GM19397 (cell line): Measurements from ENCODE around the gene SLC25A31.

Experiments
- ATAC-seq: cut with Tn5 transposase; IDR thresholded peaks from one replicate; pipeline ENCODE4 v1.9.1; 2021; ENCODE audit warnings: mild to moderate bottlenecking, moderate library complexity; ENCODE audit not compliant: unreplicated experiment

Gene SLC25A31

DNA sequence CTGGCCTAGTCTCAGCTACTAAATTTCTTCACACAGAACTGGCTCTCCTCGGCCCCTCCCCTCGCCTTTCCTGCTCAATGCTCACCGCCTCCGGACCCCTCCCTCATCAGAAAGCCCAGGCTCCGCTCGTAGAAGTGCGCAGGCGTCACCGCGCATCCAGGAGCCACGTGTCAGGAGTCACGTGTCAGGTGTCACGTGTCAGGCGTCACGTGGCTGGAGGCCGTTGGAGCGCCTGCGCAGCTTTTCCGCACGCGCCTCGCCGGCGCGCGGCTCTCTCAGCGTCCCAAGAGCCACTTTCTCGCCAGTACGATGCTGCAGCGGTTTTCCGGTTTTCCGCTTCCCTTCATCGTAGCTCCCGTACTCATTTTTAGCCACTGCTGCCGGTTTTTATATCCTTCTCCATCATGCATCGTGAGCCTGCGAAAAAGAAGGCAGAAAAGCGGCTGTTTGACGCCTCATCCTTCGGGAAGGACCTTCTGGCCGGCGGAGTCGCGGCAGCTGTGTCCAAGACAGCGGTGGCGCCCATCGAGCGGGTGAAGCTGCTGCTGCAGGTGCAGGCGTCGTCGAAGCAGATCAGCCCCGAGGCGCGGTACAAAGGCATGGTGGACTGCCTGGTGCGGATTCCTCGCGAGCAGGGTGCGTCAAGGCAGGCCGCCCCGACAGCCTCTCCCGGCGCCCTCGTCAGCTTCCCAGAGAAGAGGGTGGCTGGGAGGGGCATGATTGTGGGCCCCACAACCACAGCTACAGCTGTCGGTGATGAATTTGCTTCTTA is at the start of gene SLC25A31:
Gene SLC25A31 (plus strand): TSS at position 259 of the 772 bp plus-strand sequence. CDS start 146 bp downstream, at position 405.
- no peak for ATAC-seq

- no peak for ATAC-seq
Observed at GRCh38 chr4:127685292-127685691, 44.9 kb upstream of the SLC25A31 start.

GRCh38 chr4:127686658-127687057 is 43.5 kb upstream of the SLC25A31 start:
- no peak for ATAC-seq

DNA sequence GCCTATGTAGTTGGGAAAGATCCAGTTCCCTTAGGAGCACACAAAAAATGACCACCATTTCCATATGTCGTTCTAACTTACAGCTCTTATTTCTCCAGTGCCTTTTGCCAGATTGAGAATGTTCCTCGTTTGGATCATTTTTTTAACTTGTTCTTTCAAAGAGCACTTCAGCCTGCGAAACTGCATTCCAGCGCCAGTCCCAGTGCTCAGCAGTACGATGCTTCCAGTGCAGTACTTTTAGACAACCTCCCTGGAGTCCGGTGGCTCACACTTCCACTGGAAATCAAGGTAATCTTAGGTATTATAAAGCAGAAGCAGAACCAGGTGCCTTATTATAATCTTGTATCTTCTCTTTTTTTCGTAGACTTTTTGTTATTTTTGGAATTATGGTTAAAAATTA is 42.6 kb upstream of the SLC25A31 start:
- no peak for ATAC-seq

DNA sequence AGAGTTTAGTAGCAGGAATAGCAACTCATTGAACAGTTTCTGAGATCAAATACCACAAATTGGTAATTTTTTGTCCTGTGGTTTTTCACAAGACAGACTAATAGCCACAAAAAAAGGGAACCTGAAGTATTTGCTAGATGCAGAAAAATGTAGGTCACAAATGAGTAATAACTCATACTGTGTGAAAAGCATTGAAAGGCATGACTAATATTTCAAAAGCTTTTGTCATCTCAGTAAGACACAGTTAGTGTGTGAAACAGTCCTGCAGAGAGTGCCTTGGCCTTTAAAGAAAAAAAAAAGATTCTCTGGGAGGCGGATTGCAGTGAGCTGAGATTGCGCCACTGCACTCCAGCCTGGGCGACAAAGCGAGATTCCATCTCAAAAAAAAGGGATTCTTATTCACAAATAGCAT is 31.4 kb upstream of the SLC25A31 start:
- ATAC-seq: peak; percentile 99

DNA sequence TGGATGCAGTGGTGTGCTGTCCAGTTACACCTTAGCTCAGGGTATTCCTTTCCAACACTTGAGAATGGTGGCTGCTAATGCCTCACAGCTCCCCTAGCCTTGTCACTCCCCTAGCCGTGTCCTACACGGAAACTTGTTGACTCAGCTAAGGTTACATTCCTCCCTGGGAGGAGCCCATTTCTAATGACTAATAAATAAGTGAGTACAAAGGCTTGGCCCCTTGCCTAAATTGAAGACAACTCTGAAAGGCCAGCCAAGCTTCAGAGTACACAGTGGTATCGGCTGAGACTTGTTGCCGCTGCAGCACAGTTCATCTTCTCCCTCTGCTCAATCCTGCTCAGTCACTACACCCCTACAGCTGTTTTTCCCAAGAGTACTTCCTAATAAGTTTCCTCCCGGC is 21.2 kb upstream of the SLC25A31 start:
- ATAC-seq: no peak

- ATAC-seq: no peak
Observed at GRCh38 chr4:127709456-127709855, 20.7 kb upstream of the SLC25A31 start.

GRCh38 chr4:127731406-127731805 is 1.2 kb downstream of the SLC25A31 start:
- ATAC-seq: no peak

DNA sequence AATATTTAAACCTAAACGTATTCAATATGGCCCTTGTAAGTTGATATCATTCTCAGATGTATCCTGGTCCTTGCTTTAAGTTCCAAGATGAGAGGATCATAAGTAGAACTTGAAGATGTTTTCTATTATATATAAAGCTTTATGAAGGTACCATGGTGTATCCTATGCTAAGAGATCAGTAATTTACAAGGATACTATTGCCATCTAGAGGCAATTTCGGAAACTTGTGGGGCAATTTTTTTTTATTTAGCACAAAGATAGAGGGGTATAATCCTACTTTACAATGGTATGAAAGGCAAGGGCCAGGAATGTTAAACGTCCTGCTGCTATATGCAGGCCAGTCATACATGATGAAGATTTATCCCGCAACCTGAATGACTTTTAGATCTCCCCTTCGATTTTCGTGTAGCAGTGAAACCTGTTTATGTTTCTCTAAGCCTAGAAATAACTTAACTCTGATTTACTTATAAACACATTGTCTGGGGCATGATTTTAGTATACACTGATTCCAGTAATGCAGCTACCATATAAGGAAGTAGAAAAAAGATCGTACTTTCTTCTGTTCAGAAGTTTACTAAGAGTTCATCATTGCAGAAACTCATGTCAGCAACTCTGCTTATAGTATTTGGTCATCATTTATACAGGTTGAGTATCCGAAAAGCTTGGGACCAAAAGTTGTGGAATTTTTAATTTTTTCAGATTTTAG is 2.6 kb downstream of the SLC25A31 start:
- peak; percentile 80 for ATAC-seq

DNA sequence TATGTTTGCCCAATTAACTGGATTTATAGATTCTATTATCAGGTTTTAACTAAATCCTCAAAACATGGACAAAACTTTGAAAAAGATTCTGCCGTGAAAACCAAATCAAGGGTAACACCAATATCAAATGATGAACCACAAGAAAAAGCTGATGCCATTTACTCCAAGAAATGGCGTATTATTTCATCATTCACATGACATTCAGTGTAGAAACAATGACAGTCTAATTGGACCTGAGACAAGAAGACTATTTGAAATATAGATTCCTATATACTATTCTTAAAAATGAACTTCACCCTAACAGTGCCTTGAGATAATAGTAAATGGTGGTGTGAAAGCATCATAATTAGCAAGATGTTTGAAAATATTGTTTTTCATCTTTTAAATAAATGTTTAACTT is 4.8 kb downstream of the SLC25A31 start:
- no peak for ATAC-seq

DNA sequence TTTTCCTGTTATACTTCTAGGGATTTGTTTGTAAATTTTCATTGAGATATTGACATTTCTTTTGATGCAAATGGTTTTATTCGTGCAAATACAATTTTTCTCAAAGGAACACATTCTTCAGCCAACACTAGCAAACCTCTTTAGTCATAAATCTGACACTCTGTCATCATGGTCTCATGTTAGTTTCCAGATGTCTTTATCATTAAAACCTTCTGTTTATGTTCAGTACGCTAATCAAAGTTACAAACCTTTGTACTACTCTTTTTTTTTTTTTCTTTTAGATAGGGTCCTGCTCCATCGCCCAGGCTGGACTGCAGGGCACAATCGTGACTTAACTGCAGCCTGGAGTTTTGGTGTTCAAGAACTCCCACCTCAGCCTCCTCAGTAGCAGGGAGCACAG is 7.1 kb downstream of the SLC25A31 start:
- ATAC-seq: no peak

DNA sequence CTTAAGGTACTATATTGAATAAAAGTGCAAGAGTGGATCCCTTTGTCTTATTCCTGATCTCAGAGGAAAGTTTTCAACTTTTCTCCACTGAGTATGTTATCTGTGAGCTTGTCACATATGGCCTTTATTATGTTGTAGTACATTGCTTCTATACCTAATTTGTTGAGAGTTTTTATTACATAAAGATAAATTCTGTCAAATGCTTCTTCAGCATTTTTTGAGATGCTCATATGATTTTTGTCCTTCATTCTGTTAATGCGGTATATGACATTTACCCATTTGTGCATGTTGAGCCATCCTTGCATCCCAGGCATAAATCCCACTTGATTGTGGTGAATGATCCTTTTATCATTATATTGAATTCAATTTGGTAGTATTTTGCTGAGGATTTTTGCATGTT is 11.0 kb downstream of the SLC25A31 start:
- ATAC-seq: no peak

DNA sequence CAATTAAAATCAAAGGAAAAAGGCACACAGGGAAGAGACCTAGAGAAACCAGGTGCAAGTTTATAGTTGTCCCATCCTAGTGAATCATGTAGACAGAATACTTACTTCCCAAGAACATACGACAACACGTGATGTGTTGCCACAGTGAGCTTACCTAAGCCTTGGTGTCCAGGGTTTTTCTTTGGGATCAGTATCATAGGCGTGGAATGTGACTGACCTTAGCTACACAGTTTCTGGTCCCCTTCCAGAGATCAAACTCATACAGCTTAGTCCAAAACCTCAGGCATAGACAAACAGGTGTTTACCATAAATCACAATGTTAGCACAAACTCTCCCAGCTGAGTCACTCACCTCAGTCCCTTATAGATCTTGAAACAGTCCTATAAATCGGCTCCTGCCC is 17.7 kb downstream of the SLC25A31 start:
- no peak for ATAC-seq

DNA sequence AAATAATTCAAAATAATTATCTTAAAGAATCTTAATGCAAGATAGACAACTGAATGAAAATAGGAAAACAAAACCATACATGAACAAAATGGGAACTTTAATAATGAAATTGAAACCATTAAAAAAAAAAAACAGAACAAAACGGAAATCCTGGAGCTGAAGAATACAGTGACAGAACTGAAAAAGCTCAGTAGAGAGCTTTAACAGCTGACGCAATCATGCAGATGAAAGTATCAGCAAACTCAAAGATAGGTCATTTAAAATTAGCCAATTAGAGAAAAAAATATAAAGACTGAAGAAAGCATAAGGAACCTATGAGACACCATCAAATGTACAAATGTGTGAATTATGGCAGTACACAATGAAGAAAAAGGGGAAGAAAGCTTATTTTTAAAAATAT is 18.8 kb downstream of the SLC25A31 start:
- no peak for ATAC-seq

GRCh38 chr4:127756906-127757305 is 26.7 kb downstream of the SLC25A31 start:
- no peak for ATAC-seq

DNA sequence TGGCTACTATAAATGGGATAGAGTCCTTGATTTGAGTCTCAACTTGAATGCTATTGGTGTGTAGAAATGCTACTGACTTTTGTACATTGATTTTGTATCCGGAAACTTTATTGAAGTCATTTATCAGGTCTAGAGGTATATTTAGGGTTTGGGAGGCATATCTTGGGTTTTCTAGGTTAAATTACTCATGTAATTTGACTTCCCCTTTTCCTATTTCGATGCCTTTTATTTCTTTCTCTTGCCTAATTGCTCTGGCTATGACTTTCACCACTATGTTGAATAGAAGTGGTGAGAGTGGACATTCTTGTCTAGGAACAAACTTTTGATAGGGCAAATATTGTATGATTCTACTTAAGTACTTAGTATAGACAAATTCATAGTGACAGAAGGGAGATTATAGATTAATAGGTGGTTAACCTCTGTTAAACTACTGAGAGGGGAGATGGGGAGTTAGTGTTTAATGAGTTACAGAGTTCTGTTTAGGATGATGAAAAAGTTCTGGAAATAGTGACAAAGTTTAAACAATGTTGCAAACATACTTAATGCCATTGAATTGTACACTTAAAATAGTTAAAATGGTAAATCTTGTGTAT is 29.1 kb downstream of the SLC25A31 start:
- ATAC-seq: peak; percentile 70

GRCh38 chr4:127759893-127760292 is 29.7 kb downstream of the SLC25A31 start:
- ATAC-seq: peak; percentile 14

GRCh38 chr4:127771535-127772275 is 41.5 kb downstream of the SLC25A31 start:
- ATAC-seq: no peak

- no peak for ATAC-seq
Observed at GRCh38 chr4:127772769-127773671, 42.8 kb downstream of the SLC25A31 start.

GRCh38 chr4:127775843-127776242 is 45.6 kb downstream of the SLC25A31 start:
- ATAC-seq: no peak
